Transverse colon (tissue), 4 donors: ENCODE results near the gene TLCD3B.

Experiments used
- POLR2A ChIP-seq: fragments of 450-650 bp; IDR thresholded peaks from one replicate; pipeline ENCODE4 v1.6.1; 2016; ENCODE audit warnings: antibody characterized with exemption, mild to moderate bottlenecking, moderate library complexity
- POLR2AphosphoS5 ChIP-seq, 3 donors: sonication (generic); formaldehyde crosslinking; IDR thresholded peaks; one replicate each; pipeline ENCODE4 v1.6.1; 2016; ENCODE audit warnings: antibody characterized with exemption in 3 of 3
- TF ChIP-seq, protein P1 (sequence below), 5 experiments: fragments of 200-600 bp in 3 of 5; fragments of 450-650 bp in 2 of 5; sonication (generic) in 3 of 5; IDR thresholded peaks; 1 replicate in 2 of 5; 2 replicates in 3 of 5; pipeline ENCODE4 v1.5.1; 2016 to 2017; ENCODE audit warnings: antibody characterized with exemption in 5 of 5, inconsistent platforms in 3 of 5, mild to moderate bottlenecking in 2 of 5, moderate library complexity in 1 of 5

GRCh38 chr16:30024451-30024850, 6.6 kb downstream of the TLCD3B start:
- TF ChIP-seq, protein P1, sequence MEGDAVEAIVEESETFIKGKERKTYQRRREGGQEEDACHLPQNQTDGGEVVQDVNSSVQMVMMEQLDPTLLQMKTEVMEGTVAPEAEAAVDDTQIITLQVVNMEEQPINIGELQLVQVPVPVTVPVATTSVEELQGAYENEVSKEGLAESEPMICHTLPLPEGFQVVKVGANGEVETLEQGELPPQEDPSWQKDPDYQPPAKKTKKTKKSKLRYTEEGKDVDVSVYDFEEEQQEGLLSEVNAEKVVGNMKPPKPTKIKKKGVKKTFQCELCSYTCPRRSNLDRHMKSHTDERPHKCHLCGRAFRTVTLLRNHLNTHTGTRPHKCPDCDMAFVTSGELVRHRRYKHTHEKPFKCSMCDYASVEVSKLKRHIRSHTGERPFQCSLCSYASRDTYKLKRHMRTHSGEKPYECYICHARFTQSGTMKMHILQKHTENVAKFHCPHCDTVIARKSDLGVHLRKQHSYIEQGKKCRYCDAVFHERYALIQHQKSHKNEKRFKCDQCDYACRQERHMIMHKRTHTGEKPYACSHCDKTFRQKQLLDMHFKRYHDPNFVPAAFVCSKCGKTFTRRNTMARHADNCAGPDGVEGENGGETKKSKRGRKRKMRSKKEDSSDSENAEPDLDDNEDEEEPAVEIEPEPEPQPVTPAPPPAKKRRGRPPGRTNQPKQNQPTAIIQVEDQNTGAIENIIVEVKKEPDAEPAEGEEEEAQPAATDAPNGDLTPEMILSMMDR (IDR thresholded peaks at IDR 0.05): no peak
- no peak for TF ChIP-seq POLR2AphosphoS5 (IDR thresholded peaks at IDR 0.05)
- no peak for TF ChIP-seq POLR2A
